Brain microvascular endothelial cell (primary cell): Measurements from ENCODE around the gene FOXK1.

Source experiments
- DNase-seq: peaks from one replicate; pipeline ENCODE4 v3.0.0-alpha.2; 2020
- H3K27ac ChIP-seq: fragments of 250-450 bp; sonication (Bioruptor Pico); 2 replicates; pipeline ENCODE4 v1.5.1; 2020; ENCODE audit warnings: mild to moderate bottlenecking, moderate library complexity
- H3K27me3 ChIP-seq: fragments of 250-450 bp; sonication (Bioruptor Pico); replicated peaks from 2 replicates; pipeline ENCODE4 v1.5.1; 2020; ENCODE audit warnings: mild to moderate bottlenecking
- H3K36me3 ChIP-seq: fragments of 250-450 bp; sonication (Bioruptor Pico); replicated peaks from 2 replicates; pipeline ENCODE4 v1.5.1; 2020; ENCODE audit warnings: mild to moderate bottlenecking
- H3K4me3 ChIP-seq: 2 replicates; pipeline ENCODE4 v1.5.1; 2011; ENCODE audit warnings: low read depth, mild to moderate bottlenecking, control low read depth, low read length, moderate library complexity
- in situ Hi-C: cut with HindIII; loops from 2 replicates; pipeline ENCODE4 v1.10.0; 2017; ENCODE audit warnings: low sequenced_read_pairs, low pct_ligation_motif_present
- TF ChIP-seq, protein P1 (sequence below): IDR thresholded peaks from 2 replicates; pipeline ENCODE4 v1.5.1; 2011; ENCODE audit warnings: low read depth, mild to moderate bottlenecking, moderate library complexity, low read length, control low read depth, inconsistent platforms; ENCODE audit errors: missing control alignments

Gene FOXK1

GRCh38 chr7:4730276-4730675 is 48.2 kb downstream of the FOXK1 start:
- no peak for DNase-seq
- Histone ChIP-seq H3K36me3 (peaks cover 4% of the 10 kb centered on the region), H3K27me3 (no peaks in the 10 kb centered on the region), H3K27ac (no peak overlapping the region), H3K4me3 (no peak overlapping the region)
- in situ Hi-C loops = no loop called here
- TF ChIP-seq, protein P1, sequence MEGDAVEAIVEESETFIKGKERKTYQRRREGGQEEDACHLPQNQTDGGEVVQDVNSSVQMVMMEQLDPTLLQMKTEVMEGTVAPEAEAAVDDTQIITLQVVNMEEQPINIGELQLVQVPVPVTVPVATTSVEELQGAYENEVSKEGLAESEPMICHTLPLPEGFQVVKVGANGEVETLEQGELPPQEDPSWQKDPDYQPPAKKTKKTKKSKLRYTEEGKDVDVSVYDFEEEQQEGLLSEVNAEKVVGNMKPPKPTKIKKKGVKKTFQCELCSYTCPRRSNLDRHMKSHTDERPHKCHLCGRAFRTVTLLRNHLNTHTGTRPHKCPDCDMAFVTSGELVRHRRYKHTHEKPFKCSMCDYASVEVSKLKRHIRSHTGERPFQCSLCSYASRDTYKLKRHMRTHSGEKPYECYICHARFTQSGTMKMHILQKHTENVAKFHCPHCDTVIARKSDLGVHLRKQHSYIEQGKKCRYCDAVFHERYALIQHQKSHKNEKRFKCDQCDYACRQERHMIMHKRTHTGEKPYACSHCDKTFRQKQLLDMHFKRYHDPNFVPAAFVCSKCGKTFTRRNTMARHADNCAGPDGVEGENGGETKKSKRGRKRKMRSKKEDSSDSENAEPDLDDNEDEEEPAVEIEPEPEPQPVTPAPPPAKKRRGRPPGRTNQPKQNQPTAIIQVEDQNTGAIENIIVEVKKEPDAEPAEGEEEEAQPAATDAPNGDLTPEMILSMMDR = no peak

- in situ Hi-C loops = no loop called here
- Histone ChIP-seq H3K36me3 (peaks cover 4% of the 10 kb centered on the region), H3K4me3 (no peak overlapping the region), H3K27ac (no peak overlapping the region), H3K27me3 (no peaks in the 10 kb centered on the region)
- no peak for DNase-seq
- TF ChIP-seq, protein P1 = no peak
These were observed 48.9 kb downstream of the FOXK1 start for GRCh38 chr7:4730971-4731370.

GRCh38 chr7:4731803-4732202 is 49.7 kb downstream of the FOXK1 start:
- Histone ChIP-seq H3K27me3 (no peaks in the 10 kb centered on the region), H3K36me3 (peaks cover 4% of the 10 kb centered on the region), H3K4me3 (no peak overlapping the region), H3K27ac (no peak overlapping the region)
- DNase-seq = no peak
- TF ChIP-seq, protein P1 = no peak
- in situ Hi-C loops = no loop called here

GRCh38 chr7:4733936-4734528 is 51.9 kb downstream of the FOXK1 start:
- TF ChIP-seq, protein P1 = no peak
- no peak overlapping the region for H3K4me3 ChIP-seq
- no peak overlapping the region for H3K27ac ChIP-seq
- no peak for DNase-seq
- in situ Hi-C loops = no loop called here
- H3K36me3 ChIP-seq = no peaks in the 10 kb centered on the region
- no peaks in the 10 kb centered on the region for H3K27me3 ChIP-seq

- Histone ChIP-seq H3K27ac (no peak overlapping the region), H3K4me3 (no peak overlapping the region), H3K36me3 (no peaks in the 10 kb centered on the region), H3K27me3 (no peaks in the 10 kb centered on the region)
- in situ Hi-C loops = no loop called here
- TF ChIP-seq, protein P1 = no peak
- no peak for DNase-seq
These were observed 52.7 kb downstream of the FOXK1 start for GRCh38 chr7:4734587-4735345.
